K562 (cell line): ENCODE results near the gene TMEM273. TPM values are rescaled to one million over a fixed set of nuclear protein-coding genes. Genes with fewer than 3 reads are reported as not detected.

Experiments used
- ATAC-seq: fragments of 200-7000 bp; cut with Tn5 transposase; 3 replicates; pipeline ENCODE4 v1.9.1; 2020; ENCODE audit warnings: moderate library complexity
- BruUV-seq: library from RNA; stranded (reverse); fragments of 400-500 nt; replicated peaks from 2 replicates; lab custom pipeline; 2021; lab: Mats Ljungman, UMichigan
- CTCF ChIA-PET: fragments of 300-600 bp; formaldehyde crosslinking; extraction: SDS; loops from one replicate; lab custom pipeline; 2021; ENCODE audit warnings: low intra/inter-chr PET ratio; lab: Yijun Ruan, JAX
- POLR2A ChIA-PET: fragments of 300-600, 350-650 bp; sonication (Branson Sonifier 250); formaldehyde crosslinking; extraction: SDS; loops from one replicate; lab custom pipeline; 2021; ENCODE audit warnings: antibody characterized with exemption, inconsistent platforms; lab: Yijun Ruan, JAX
- DNase-seq, 4 experiments: peaks; one replicate each; pipeline versions ENCODE4 v3.0.0 to v3.0.0-alpha.2; 2011 to 2018; ENCODE audit warnings: low spot score in 3 of 4, mixed read lengths in 3 of 4; ENCODE audit errors: extremely low read depth in 1 of 4
- FAIRE-seq: peaks from 2 replicates; lab custom pipeline; 2011; peaks lifted over from hg19 to GRCh38; lab: Jason Lieb, UNC
- H2AFZ ChIP-seq: 2 replicates; pipeline ENCODE4 v1.6.0; 2011; ENCODE audit warnings: low read depth, low read length, control low read depth, inconsistent platforms
- H3K27ac ChIP-seq: fragments of 200-600 bp; 3 replicates; pipeline ENCODE4 v1.8.0; 2011; ENCODE audit warnings: low read depth, mild to moderate bottlenecking, control low read depth, inconsistent platforms, low read length, moderate library complexity, mixed read lengths; ENCODE audit errors: extremely low read depth
- H3K27me3 ChIP-seq, 2 experiments: fragments of 300-600 bp in 1 of 2; 2 replicates in 1 of 2; 3 replicates in 1 of 2; pipeline versions ENCODE4 v1.6.0 to v1.8.0; 2011; ENCODE audit warnings: inconsistent platforms in 2 of 2, low read length in 2 of 2, mild to moderate bottlenecking in 1 of 2, mixed read lengths in 1 of 2, moderate library complexity in 1 of 2; ENCODE audit not compliant: control insufficient read depth in 2 of 2, insufficient read depth in 2 of 2
- H3K36me3 ChIP-seq: fragments of 300-600 bp; 3 replicates; pipeline ENCODE4 v1.8.0; 2011; ENCODE audit warnings: mild to moderate bottlenecking, low read length, inconsistent platforms; ENCODE audit not compliant: control insufficient read depth, insufficient read depth
- H3K4me1 ChIP-seq, 2 experiments: fragments of 200-600 bp in 1 of 2; replicated peaks in 1 of 2; 2 replicates in 1 of 2; 3 replicates in 1 of 2; pipeline versions ENCODE4 v1.5.1 to v1.8.0; 2011; ENCODE audit warnings: inconsistent platforms in 2 of 2, low read length in 2 of 2, mild to moderate bottlenecking in 1 of 2, mixed read lengths in 1 of 2, moderate library complexity in 1 of 2; ENCODE audit not compliant: control insufficient read depth in 2 of 2, insufficient read depth in 2 of 2
- H3K4me2 ChIP-seq: 2 replicates; pipeline ENCODE4 v1.6.1; 2011; ENCODE audit warnings: low read length, control low read depth, inconsistent platforms, mixed read lengths; ENCODE audit not compliant: insufficient read depth
- H3K4me3 ChIP-seq: fragments of 200-600 bp; sonication (generic), shearing (Covaris generic); 2 replicates; pipeline ENCODE4 v1.5.1; 2016; ENCODE audit warnings: control low read depth, inconsistent platforms
- H3K79me2 ChIP-seq: fragments of 200-600 bp; 3 replicates; pipeline ENCODE4 v1.8.0; 2011; ENCODE audit warnings: low read length, inconsistent platforms; ENCODE audit not compliant: control insufficient read depth, insufficient read depth
- H3K9ac ChIP-seq, 2 experiments: 2 replicates each; pipeline versions ENCODE4 v1.6.0 to v1.6.1; 2011; ENCODE audit warnings: low read depth in 2 of 2, low read length in 2 of 2, control low read depth in 1 of 2, inconsistent platforms in 1 of 2, mild to moderate bottlenecking in 1 of 2, mixed read lengths in 1 of 2; ENCODE audit not compliant: insufficient read depth in 1 of 2
- H3K9me1 ChIP-seq: one replicate; pipeline ENCODE4 v1.6.0; 2011; ENCODE audit warnings: inconsistent platforms, mild to moderate bottlenecking, low read length, moderate library complexity; ENCODE audit not compliant: control insufficient read depth, insufficient read depth
- H3K9me3 ChIP-seq: replicated peaks from 2 replicates; pipeline ENCODE4 v1.5.1; 2011; ENCODE audit warnings: low read depth, low read length, inconsistent platforms; ENCODE audit not compliant: control insufficient read depth, insufficient read depth
- H4K20me1 ChIP-seq: replicated peaks from 2 replicates; pipeline ENCODE4 v1.6.1; 2011; ENCODE audit warnings: low read length, inconsistent platforms, mixed read lengths; ENCODE audit not compliant: control insufficient read depth, insufficient read depth
- CHD4 ChIP-seq: fragments of 200-600 bp; sonication (generic); IDR thresholded peaks from 3 replicates; pipeline ENCODE4 v1.6.1; 2012; ENCODE audit warnings: low read depth, mild to moderate bottlenecking, mixed read lengths, low read length, inconsistent platforms; ENCODE audit not compliant: insufficient read depth, insufficient replicate concordance, poor library complexity, severe bottlenecking
- L3MBTL2 ChIP-seq: fragments of 450-650 bp; IDR thresholded peaks from 2 replicates; pipeline ENCODE4 v1.6.1; 2016; ENCODE audit warnings: mild to moderate bottlenecking, moderate library complexity
- MEIS2 ChIP-seq: fragments of 450-650 bp; IDR thresholded peaks from 2 replicates; pipeline ENCODE4 v1.6.1; 2014; ENCODE audit warnings: mild to moderate bottlenecking; ENCODE audit not compliant: partially characterized antibody
- POLR2G ChIP-seq: fragments of 200-400 bp; formaldehyde crosslinking; IDR thresholded peaks from 2 replicates; pipeline ENCODE4 v1.6.1; 2017; ENCODE audit warnings: low read depth, mild to moderate bottlenecking, antibody characterized with exemption, low read length, moderate library complexity
- POLR2H ChIP-seq: IDR thresholded peaks from 2 replicates; pipeline ENCODE4 v1.6.1; 2016; ENCODE audit warnings: missing genetic modification characterization, low read depth, mild to moderate bottlenecking, control low read depth, missing compliant biosample characterization, moderate library complexity
- RUNX1 ChIP-seq: sonication (generic); IDR thresholded peaks from 2 replicates; pipeline ENCODE4 v1.6.1; 2016; ENCODE audit warnings: antibody characterized with exemption, low read depth
- STAT6 ChIP-seq: sonication (generic); formaldehyde crosslinking; IDR thresholded peaks from 2 replicates; pipeline ENCODE4 v1.8.1; 2023; ENCODE audit warnings: mild to moderate bottlenecking, missing genetic modification reagents
- WGBS: fragments of 100-300 bp; shearing (Covaris generic); methylation state at CpG from one replicate; pipeline ENCODE4 v1.1.6; 2016; ENCODE audit warnings: low coverage, mixed read lengths; ENCODE audit not compliant: insufficient coverage; ENCODE audit errors: missing lambda C conversion rate; 5-methylcytosine and 5-hydroxymethylcytosine counted together
- in situ Hi-C: fragments of 300-500 bp; cut with MboI; formaldehyde crosslinking; loops from 4 replicates; pipeline ENCODE4 v1.15.0; 2018; ENCODE audit warnings: inconsistent platforms, mixed read lengths
- intact Hi-C: fragments of 100-400 bp; cut with micrococcal nuclease; formaldehyde crosslinking; loops from 2 replicates; pipeline ENCODE4 v1.14.2; 2022
- polyA plus RNA-seq, 8 experiments: library from polyadenylated mRNA; depleted of rRNA in 4 of 8; stranded (reverse) in 5 of 8; unstranded in 3 of 8; fragments of >200 nt; fragmentation: Nextera tagmentation in 2 of 8; fragmentation: Illumina TruSeq in 1 of 8; extraction: Ambion mirVana in 2 of 8; extraction: Trizol in 1 of 8; gene quantifications; 2 replicates each; pipeline versions ENCODE4 v1.2.1 to v1.2.3, GENCODE V29; 2011 to 2014; ENCODE audit warnings: inconsistent platforms in 1 of 8, missing spikeins in 1 of 8
- total RNA-seq, 7 experiments: library from RNA; depleted of rRNA in 6 of 7; stranded (reverse); fragments of >200 nt in 6 of 7; fragmentation: Illumina TruSeq in 2 of 7; extraction: Trizol in 2 of 7; gene quantifications; 2 replicates each; pipeline versions ENCODE4 v1.2.1 to v1.2.3, GENCODE V29; 2011 to 2021; ENCODE audit warnings: low replicate concordance in 1 of 7

TMEM273 gene
- total and polyA plus RNA-seq, 9 of the 15 experiments (the other 6 are each of a cell fraction or from before 2014, with no cell fraction given), result 39.2 to 131 (median 95.6) TPM

- TF ChIP-seq RUNX1 (no peak), MEIS2 (peak; percentile 55), STAT6 (CRISPR knock-in tag) (no peak), POLR2H (tag) (peak; percentile 35; the same call in 1 of the 2 replicates), L3MBTL2 (no peak)
- TF ChIP-seq, all 486 proteins: peak for 4
Measured at GRCh38 chr10:49152663-49153062, 35.5 kb downstream of the TMEM273 start (continued).

- Histone ChIP-seq H3K27ac (no peak overlapping the region), H4K20me1 (no peaks in the 10 kb centered on the region), H3K9ac (no peak overlapping the region), H2AFZ (no peak overlapping the region), H3K4me1 (peaks cover 10 to 20% of the 10 kb centered on the region in 2 experiments; a peak in 3 of 5 replicates), H3K9me1 (no peaks in the 10 kb centered on the region), H3K36me3 (peaks cover 18% of the 10 kb centered on the region; the same call in 1 of the 3 replicates), H3K79me2 (no peaks in the 10 kb centered on the region), H3K9me3 (no peaks in the 10 kb centered on the region), H3K4me3 (no peak overlapping the region), H3K4me2 (no peak overlapping the region), H3K27me3 (no peaks in the 10 kb centered on the region)
- 0 out of 2 replicates have a peak, but pooled peaks have one; percentile 4 for TF ChIP-seq POLR2G
- no peak for TF ChIP-seq CHD4
- DNase-seq (no peak), FAIRE-seq (no peak), ATAC-seq (no peak)
- no TSS peak for BruUV-seq
- in situ Hi-C loops (no loop called here), intact Hi-C loops (no loop called here)
- ChIA-PET POLR2A (interaction anchor here (1.0 to 1.6 kb wide), 3 partner anchors 10 to 12 kb away, joined by 4 to 8 read pairs (median 5); no protein-coding TSS in a partner anchor), CTCF (no interaction called here)
- 87% methylated on average over 4 of the region's 4 CpGs for WGBS
Measured at GRCh38 chr10:49152037-49152436, 36.2 kb downstream of the TMEM273 start.
